Endothelial cell of coronary artery (primary cell): ENCODE results near the gene TIMM13. TPM values are rescaled to one million over a fixed set of nuclear protein-coding genes. Genes with fewer than 3 reads are reported as not detected.

Experiments
- total RNA-seq: library from RNA; depleted of rRNA; stranded (reverse); fragments of >200 nt; gene quantifications from 2 replicates; pipeline ENCODE4 v1.2.3, GENCODE V29; 2014

TIMM13 gene
- total RNA-seq, result 52.5 and 69.3 TPM in 2 replicates

DNA sequence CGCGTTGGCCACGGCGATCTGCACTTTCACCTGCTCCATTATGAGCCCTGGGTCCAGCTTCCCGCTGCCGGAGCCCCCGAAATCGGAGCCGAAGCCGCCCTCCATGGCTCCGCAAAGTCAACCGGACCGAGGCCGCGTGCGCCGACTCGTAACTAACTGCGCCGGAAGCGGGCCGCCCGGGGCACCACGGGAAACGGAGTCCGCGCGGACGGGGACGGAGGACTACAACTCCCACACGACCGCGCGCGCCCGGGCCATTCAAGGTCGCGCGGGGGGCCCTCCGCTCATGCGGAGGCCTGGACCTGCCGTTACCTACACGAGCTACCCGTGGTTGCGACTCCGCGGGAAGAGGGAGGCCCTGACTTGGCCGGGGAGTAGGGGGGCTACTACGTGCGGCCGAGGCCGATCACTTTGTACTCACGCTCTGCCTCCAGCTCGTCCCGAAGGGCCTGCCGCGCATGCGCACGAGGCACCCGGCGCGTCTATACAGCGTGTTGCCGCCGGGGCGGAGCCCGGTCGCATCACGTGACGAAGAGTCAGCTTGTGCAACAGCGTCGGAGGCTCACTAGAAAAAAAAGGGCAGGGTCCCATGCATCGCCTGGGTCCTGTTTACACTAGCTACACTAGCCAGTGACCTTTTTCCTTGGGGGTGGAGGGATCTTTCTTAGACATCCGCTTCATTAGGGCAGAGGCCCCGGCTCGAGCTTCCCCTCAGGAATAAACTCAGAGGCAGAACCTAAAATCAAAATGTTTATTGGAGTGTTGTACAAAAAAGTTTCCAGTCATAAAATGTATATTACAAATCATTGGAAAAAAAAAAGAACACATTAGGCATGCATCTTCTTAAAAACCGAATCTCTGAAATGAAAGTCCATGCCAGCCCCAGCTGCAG is at the start of gene TIMM13:
TSS of gene TIMM13 (minus strand) at position 158 of the 892 bp plus-strand sequence. CDS start at position 105, 53 bp downstream.

DNA sequence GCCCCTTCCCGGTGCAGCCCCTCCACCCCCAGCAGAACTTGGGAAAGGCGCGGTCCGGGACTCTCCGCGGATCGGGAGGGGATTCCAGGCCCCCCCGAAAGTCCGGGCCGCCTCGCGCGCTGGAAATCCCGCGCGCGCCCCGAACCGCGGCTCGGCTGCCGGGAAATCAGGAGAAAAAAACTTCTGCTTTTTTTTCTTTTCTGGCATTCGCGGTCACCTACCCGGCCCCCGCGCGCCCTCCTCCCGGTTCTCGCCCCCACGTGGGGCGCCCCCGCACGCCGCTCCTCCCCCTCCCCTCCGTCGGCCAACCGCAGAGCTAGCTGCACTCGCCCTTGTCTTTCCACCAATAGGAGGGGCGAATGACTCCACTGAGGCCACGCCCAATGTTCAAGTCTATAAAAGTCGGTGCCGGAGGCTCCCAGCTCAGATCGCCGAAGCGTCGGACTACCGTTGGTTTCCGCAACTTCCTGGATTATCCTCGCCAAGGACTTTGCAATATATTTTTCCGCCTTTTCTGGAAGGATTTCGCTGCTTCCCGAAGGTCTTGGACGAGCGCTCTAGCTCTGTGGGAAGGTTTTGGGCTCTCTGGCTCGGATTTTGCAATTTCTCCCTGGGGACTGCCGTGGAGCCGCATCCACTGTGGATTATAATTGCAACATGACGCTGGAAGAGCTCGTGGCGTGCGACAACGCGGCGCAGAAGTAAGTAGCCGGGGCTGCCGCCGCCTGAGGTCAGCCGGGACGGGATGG is 48.5 kb upstream of the TIMM13 start, which contains the start of gene GADD45B:
TSS of gene GADD45B (plus strand) at position 426 of the 749 bp plus-strand sequence. CDS start at position 658, 232 bp downstream.

Other genes starting within 250 kb of the TIMM13 start
- 52.8 and 54.2 TPM in 2 replicates for gene PLEKHJ1, start 191.3 kb downstream of the TIMM13 start, total RNA-seq
- gene SF3A2, start 190.8 kb downstream of the TIMM13 start, total RNA-seq, result 43.4 and 52.5 TPM in 2 replicates
- gene AMH, start 178.3 kb downstream of the TIMM13 start, total RNA-seq, result 0.18 and 0.19 TPM in 2 replicates
- gene JSRP1, start 171.2 kb downstream of the TIMM13 start, total RNA-seq, result not detected in 2 replicates
- gene PEAK3, start 145.4 kb downstream of the TIMM13 start, total RNA-seq, result not detected in 2 replicates
- gene LINGO3, start 119.4 kb downstream of the TIMM13 start, total RNA-seq, result not detected in 2 replicates
- gene LSM7, start 99.0 kb downstream of the TIMM13 start, total RNA-seq, result 113 and 170 TPM in 2 replicates
- 21.5 and 38.0 TPM in 2 replicates for gene SPPL2B, start 98.9 kb downstream of the TIMM13 start, total RNA-seq
- gene TMPRSS9, start 67.3 kb downstream of the TIMM13 start, total RNA-seq, result not detected in 2 replicates
- 95.1 and 135 TPM in 2 replicates for gene LMNB2, start 29.4 kb upstream of the TIMM13 start, total RNA-seq
- 16.2 and 67.5 TPM in 2 replicates for gene GADD45B, start 48.5 kb upstream of the TIMM13 start, total RNA-seq